BJ (cell line): ENCODE measurements around the gene ABHD14A. TPM values are rescaled to one million over a fixed set of nuclear protein-coding genes. Genes with fewer than 3 reads are reported as not detected.
A peak's percentile ranks its signal among the peaks of the same experiment; 100 is the strongest.

Source experiments
- CTCF ChIA-PET: fragments of 350-600 bp; formaldehyde crosslinking; extraction: SDS; loops from one replicate; lab custom pipeline; 2021; ENCODE audit warnings: antibody characterized with exemption, inconsistent platforms; lab: Yijun Ruan, JAX
- POLR2A ChIA-PET: fragments of 300-600 bp; sonication (Branson Sonifier 250); formaldehyde crosslinking; extraction: SDS; loops from one replicate; lab custom pipeline; 2021; ENCODE audit warnings: antibody characterized with exemption; lab: Charles Lee
- DNase-seq: peaks from one replicate; pipeline ENCODE4 v3.0.0-alpha.2; 2011; ENCODE audit warnings: low read depth
- H3K27me3 ChIP-seq: 2 replicates; pipeline ENCODE4 v1.6.0; 2011; ENCODE audit warnings: low read length; ENCODE audit not compliant: control insufficient read depth, insufficient read depth
- H3K36me3 ChIP-seq: 2 replicates; pipeline ENCODE4 v1.5.1; 2011; ENCODE audit warnings: low read length; ENCODE audit not compliant: control insufficient read depth, insufficient read depth
- H3K4me3 ChIP-seq: 2 replicates; pipeline ENCODE4 v1.5.1; 2011; ENCODE audit warnings: low read depth, mild to moderate bottlenecking, control low read depth, low read length
- CTCF ChIP-seq: IDR thresholded peaks from 2 replicates; pipeline ENCODE4 v1.5.1; 2011; ENCODE audit warnings: low read depth, mild to moderate bottlenecking, control low read depth, inconsistent platforms, low read length, moderate library complexity; ENCODE audit not compliant: insufficient read depth
- polyA plus RNA-seq: library from polyadenylated mRNA; depleted of rRNA; stranded (reverse); fragments of >200 nt; gene quantifications from 2 replicates; pipeline ENCODE4 v1.2.3, GENCODE V29; 2011

ABHD14A gene
- polyA plus RNA-seq, 1 experiment: 16.5 TPM

GRCh38 chr3:51941798-51942602, 32.9 kb upstream of the ABHD14A start, which contains the start of the genes PARP3 and RRP9:
TSS of gene PARP3 (plus strand) at chr3:51942363. CDS start at chr3:51943356, 993 bp downstream.
TSS of gene RRP9 (minus strand) at chr3:51941904. CDS start at chr3:51941867, 37 bp downstream.
- ChIA-PET CTCF (interaction anchor here (0.6 to 5.2 kb wide), 32 partner anchors 8 to 551 kb away, joined by 3 to 53 read pairs (median 5); partner anchors contain the start of genes ABHD14A, ABHD14B, ACY1 and GPR62), POLR2A (interaction anchor here (0.5 to 1.1 kb wide), 5 partner anchors 11 to 260 kb away, joined by 3 to 6 read pairs (median 3); partner anchors contain the start of gene RPL29)
- no peaks in the 10 kb centered on the region for H3K27me3 ChIP-seq
- peak; percentile 100 for TF ChIP-seq CTCF
- peak within 1 kb of the TSS; percentile 63 for H3K4me3 ChIP-seq
- DNase-seq: peak; percentile 100
- peaks cover 14% of the 10 kb centered on the region for H3K36me3 ChIP-seq

- H3K4me3 ChIP-seq: peak overlapping the region; percentile 36
- DNase-seq: no peak
- ChIA-PET CTCF (interaction anchor here (0.8 to 5.2 kb wide), 19 partner anchors 11 to 196 kb away, joined by 3 to 53 read pairs (median 7); partner anchors contain the start of genes ABHD14A, ABHD14B, ACY1 and GPR62), POLR2A (interaction anchor here (0.6 kb wide), 2 partner anchors 110 to 253 kb away, joined by 6 to 23 read pairs; no protein-coding TSS in a partner anchor)
- H3K27me3 ChIP-seq: no peaks in the 10 kb centered on the region
- peaks cover 6% of the 10 kb centered on the region; the same call in 1 of the 2 replicates for H3K36me3 ChIP-seq
- no peak for TF ChIP-seq CTCF
Observed at GRCh38 chr3:51942603-51943450, 32.0 kb upstream of the ABHD14A start.

GRCh38 chr3:51943451-51944391, 31.1 kb upstream of the ABHD14A start:
- POLR2A ChIA-PET: no interaction called here

More at GRCh38 chr3:51943451-51944391, 31.1 kb upstream of the ABHD14A start:
- CTCF ChIA-PET: interaction anchor here (0.6 to 5.2 kb wide), 12 partner anchors 10 to 195 kb away, joined by 3 to 53 read pairs (median 6); partner anchors contain the start of genes ABHD14A, ABHD14B, ACY1 and GPR62
- no peak overlapping the region for H3K4me3 ChIP-seq
- no peak for DNase-seq
- H3K27me3 ChIP-seq: no peaks in the 10 kb centered on the region
- H3K36me3 ChIP-seq: peaks cover 5% of the 10 kb centered on the region; the same call in 1 of the 2 replicates
- no peak for TF ChIP-seq CTCF
